Glutamatergic neuron (in vitro differentiated cells): ENCODE data around the gene PDX1. TPM values are rescaled to one million over a fixed set of nuclear protein-coding genes. Genes with fewer than 3 reads are reported as not detected.
"Not testable (repeated sequence)": the region's sequence is repeated elsewhere in the genome, so short reads cannot be mapped to it uniquely, and the experiment has no call there.

Experiments
- DNase-seq: peaks from one replicate; pipeline ENCODE4 v3.0.0; 2022
- H3K27ac Mint-ChIP-seq: one replicate; pipeline ENCODE4 v1.8.0; 2020; ENCODE audit warnings: mild to moderate bottlenecking, mixed read lengths, inconsistent platforms; ENCODE audit not compliant: unreplicated experiment
- H3K27me3 Mint-ChIP-seq: one replicate; pipeline ENCODE4 v1.8.0; 2020; ENCODE audit warnings: mild to moderate bottlenecking, moderate library complexity, mixed read lengths, inconsistent platforms; ENCODE audit not compliant: unreplicated experiment
- H3K36me3 Mint-ChIP-seq: one replicate; pipeline ENCODE4 v1.8.0; 2020; ENCODE audit warnings: mild to moderate bottlenecking, mixed read lengths, inconsistent platforms; ENCODE audit not compliant: unreplicated experiment
- H3K4me1 Mint-ChIP-seq: one replicate; pipeline ENCODE4 v1.8.0; 2020; ENCODE audit warnings: mild to moderate bottlenecking, low read depth, mixed read lengths, inconsistent platforms; ENCODE audit not compliant: unreplicated experiment
- H3K4me3 Mint-ChIP-seq: one replicate; pipeline ENCODE4 v1.8.0; 2020; ENCODE audit warnings: mild to moderate bottlenecking, mixed read lengths, inconsistent platforms; ENCODE audit not compliant: unreplicated experiment
- H3K9me3 Mint-ChIP-seq: one replicate; pipeline ENCODE4 v1.8.0; 2020; ENCODE audit warnings: mild to moderate bottlenecking, moderate library complexity, mixed read lengths, inconsistent platforms; ENCODE audit not compliant: unreplicated experiment
- total RNA-seq: library from RNA; stranded (reverse); fragmentation: NEBNext Ultra II Directional; extraction: Animal tissue kit (Norgen Biotek cat#: 25700); gene quantifications from one replicate; pipeline ENCODE4 v1.2.1, GENCODE V29; 2021; ENCODE audit not compliant: unreplicated experiment
- TF ChIP-seq, protein P1 (sequence below): fragments of 200-600 bp; sonication (generic); IDR thresholded peaks from one replicate; pipeline ENCODE4 v1.5.0; 2021; ENCODE audit not compliant: partially characterized antibody, unreplicated experiment

The PDX1 gene
- total RNA-seq, 1 donor from 2014 or later, result not detected

- DNase-seq, result no peak
- Mint-ChIP-seq H3K36me3 (no peaks in the 10 kb centered on the region), H3K4me1 (peaks cover 6% of the 10 kb centered on the region), H3K4me3 (no peak overlapping the region), H3K27ac (no peak overlapping the region), H3K27me3 (peaks cover 44% of the 10 kb centered on the region), H3K9me3 (peaks cover 16% of the 10 kb centered on the region)
- TF ChIP-seq, protein P1, sequence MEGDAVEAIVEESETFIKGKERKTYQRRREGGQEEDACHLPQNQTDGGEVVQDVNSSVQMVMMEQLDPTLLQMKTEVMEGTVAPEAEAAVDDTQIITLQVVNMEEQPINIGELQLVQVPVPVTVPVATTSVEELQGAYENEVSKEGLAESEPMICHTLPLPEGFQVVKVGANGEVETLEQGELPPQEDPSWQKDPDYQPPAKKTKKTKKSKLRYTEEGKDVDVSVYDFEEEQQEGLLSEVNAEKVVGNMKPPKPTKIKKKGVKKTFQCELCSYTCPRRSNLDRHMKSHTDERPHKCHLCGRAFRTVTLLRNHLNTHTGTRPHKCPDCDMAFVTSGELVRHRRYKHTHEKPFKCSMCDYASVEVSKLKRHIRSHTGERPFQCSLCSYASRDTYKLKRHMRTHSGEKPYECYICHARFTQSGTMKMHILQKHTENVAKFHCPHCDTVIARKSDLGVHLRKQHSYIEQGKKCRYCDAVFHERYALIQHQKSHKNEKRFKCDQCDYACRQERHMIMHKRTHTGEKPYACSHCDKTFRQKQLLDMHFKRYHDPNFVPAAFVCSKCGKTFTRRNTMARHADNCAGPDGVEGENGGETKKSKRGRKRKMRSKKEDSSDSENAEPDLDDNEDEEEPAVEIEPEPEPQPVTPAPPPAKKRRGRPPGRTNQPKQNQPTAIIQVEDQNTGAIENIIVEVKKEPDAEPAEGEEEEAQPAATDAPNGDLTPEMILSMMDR, result no peak
Observed at GRCh38 chr13:27962982-27963381, 43.2 kb downstream of the PDX1 start.

- no peaks in the 10 kb centered on the region for H3K36me3 Mint-ChIP-seq
- H3K4me3 Mint-ChIP-seq, result no peak overlapping the region
- H3K27me3 Mint-ChIP-seq, result peaks cover 42% of the 10 kb centered on the region
- peaks cover 7% of the 10 kb centered on the region for H3K4me1 Mint-ChIP-seq
- no peak overlapping the region for H3K27ac Mint-ChIP-seq
- peaks cover 17% of the 10 kb centered on the region for H3K9me3 Mint-ChIP-seq
- DNase-seq, result no peak
- TF ChIP-seq, protein P1, result no peak
Observed at GRCh38 chr13:27963491-27963890, 43.7 kb downstream of the PDX1 start.

GRCh38 chr13:27964206-27964605, 44.4 kb downstream of the PDX1 start:
- Mint-ChIP-seq H3K27me3 (peaks cover 42% of the 10 kb centered on the region), H3K9me3 (peaks cover 17% of the 10 kb centered on the region)
- H3K4me1 Mint-ChIP-seq, H3K27ac Mint-ChIP-seq, H3K36me3 Mint-ChIP-seq, H3K4me3 Mint-ChIP-seq, DNase-seq: not testable (repeated sequence)

DNA sequence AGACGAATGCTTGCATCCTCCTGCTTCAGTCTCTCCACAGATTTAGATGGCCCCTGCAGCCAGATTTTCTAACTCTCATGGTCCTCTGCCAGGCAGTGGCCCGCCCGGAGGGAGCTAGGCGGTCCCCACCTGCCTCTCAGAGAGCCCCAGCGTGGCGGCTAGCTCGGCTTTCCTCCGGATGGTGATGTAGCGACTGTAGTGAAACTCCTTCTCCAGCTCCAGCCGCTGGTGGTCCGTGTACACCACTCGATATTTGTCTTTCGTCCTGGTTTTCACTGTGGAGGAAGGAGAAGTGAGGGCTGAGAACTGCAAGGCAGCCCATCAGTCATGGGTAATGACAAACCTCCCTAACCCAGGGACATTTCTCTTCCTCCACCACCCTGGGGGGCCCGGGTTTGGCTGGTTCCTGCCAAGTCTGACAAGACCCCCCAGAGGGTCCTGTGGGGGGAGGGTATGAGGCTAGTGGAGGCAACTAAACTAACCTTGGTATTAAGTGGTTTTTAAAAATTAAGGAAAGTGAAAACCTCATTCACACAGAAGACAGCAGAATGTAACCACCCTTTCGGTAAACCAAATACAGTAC, 45.0 kb downstream of the PDX1 start:
- Mint-ChIP-seq H3K27me3 (peaks cover 45% of the 10 kb centered on the region), H3K36me3 (no peaks in the 10 kb centered on the region), H3K27ac (peak overlapping the region; percentile 17), H3K4me3 (no peak overlapping the region), H3K4me1 (peaks cover 7% of the 10 kb centered on the region), H3K9me3 (peaks cover 20% of the 10 kb centered on the region)
- TF ChIP-seq, protein P1, result no peak
- DNase-seq, result no peak

- TF ChIP-seq, protein P1, result no peak
- DNase-seq, result no peak
- H3K27me3 Mint-ChIP-seq, result peaks cover 42% of the 10 kb centered on the region
- no peaks in the 10 kb centered on the region for H3K36me3 Mint-ChIP-seq
- H3K4me1 Mint-ChIP-seq, result peaks cover 7% of the 10 kb centered on the region
- H3K4me3 Mint-ChIP-seq, result peak overlapping the region; percentile 20
- H3K9me3 Mint-ChIP-seq, result peaks cover 20% of the 10 kb centered on the region
- peak overlapping the region; percentile 17 for H3K27ac Mint-ChIP-seq
Observed at GRCh38 chr13:27965343-27965739, 45.5 kb downstream of the PDX1 start.
